Glutamatergic neuron (in vitro differentiated cells): ENCODE measurements around the gene RPS10. TPM values are rescaled to one million over a fixed set of nuclear protein-coding genes. Genes with fewer than 3 reads are reported as not detected.

Source experiments
- DNase-seq: peaks from one replicate; pipeline ENCODE4 v3.0.0; 2022
- H3K27ac Mint-ChIP-seq: one replicate; pipeline ENCODE4 v1.8.0; 2020; ENCODE audit warnings: mild to moderate bottlenecking, mixed read lengths, inconsistent platforms; ENCODE audit not compliant: unreplicated experiment
- H3K27me3 Mint-ChIP-seq: one replicate; pipeline ENCODE4 v1.8.0; 2020; ENCODE audit warnings: mild to moderate bottlenecking, moderate library complexity, mixed read lengths, inconsistent platforms; ENCODE audit not compliant: unreplicated experiment
- H3K36me3 Mint-ChIP-seq: one replicate; pipeline ENCODE4 v1.8.0; 2020; ENCODE audit warnings: mild to moderate bottlenecking, mixed read lengths, inconsistent platforms; ENCODE audit not compliant: unreplicated experiment
- H3K4me1 Mint-ChIP-seq: one replicate; pipeline ENCODE4 v1.8.0; 2020; ENCODE audit warnings: mild to moderate bottlenecking, low read depth, mixed read lengths, inconsistent platforms; ENCODE audit not compliant: unreplicated experiment
- H3K4me3 Mint-ChIP-seq: one replicate; pipeline ENCODE4 v1.8.0; 2020; ENCODE audit warnings: mild to moderate bottlenecking, mixed read lengths, inconsistent platforms; ENCODE audit not compliant: unreplicated experiment
- H3K9me3 Mint-ChIP-seq: one replicate; pipeline ENCODE4 v1.8.0; 2020; ENCODE audit warnings: mild to moderate bottlenecking, moderate library complexity, mixed read lengths, inconsistent platforms; ENCODE audit not compliant: unreplicated experiment
- total RNA-seq: library from RNA; stranded (reverse); fragmentation: NEBNext Ultra II Directional; extraction: Animal tissue kit (Norgen Biotek cat#: 25700); gene quantifications from one replicate; pipeline ENCODE4 v1.2.1, GENCODE V29; 2021; ENCODE audit not compliant: unreplicated experiment
- TF ChIP-seq, protein P1 (sequence below): fragments of 200-600 bp; sonication (generic); IDR thresholded peaks from one replicate; pipeline ENCODE4 v1.5.0; 2021; ENCODE audit not compliant: partially characterized antibody, unreplicated experiment

The RPS10 gene
- total RNA-seq, 1 donor from 2014 or later, result 643 TPM

DNA sequence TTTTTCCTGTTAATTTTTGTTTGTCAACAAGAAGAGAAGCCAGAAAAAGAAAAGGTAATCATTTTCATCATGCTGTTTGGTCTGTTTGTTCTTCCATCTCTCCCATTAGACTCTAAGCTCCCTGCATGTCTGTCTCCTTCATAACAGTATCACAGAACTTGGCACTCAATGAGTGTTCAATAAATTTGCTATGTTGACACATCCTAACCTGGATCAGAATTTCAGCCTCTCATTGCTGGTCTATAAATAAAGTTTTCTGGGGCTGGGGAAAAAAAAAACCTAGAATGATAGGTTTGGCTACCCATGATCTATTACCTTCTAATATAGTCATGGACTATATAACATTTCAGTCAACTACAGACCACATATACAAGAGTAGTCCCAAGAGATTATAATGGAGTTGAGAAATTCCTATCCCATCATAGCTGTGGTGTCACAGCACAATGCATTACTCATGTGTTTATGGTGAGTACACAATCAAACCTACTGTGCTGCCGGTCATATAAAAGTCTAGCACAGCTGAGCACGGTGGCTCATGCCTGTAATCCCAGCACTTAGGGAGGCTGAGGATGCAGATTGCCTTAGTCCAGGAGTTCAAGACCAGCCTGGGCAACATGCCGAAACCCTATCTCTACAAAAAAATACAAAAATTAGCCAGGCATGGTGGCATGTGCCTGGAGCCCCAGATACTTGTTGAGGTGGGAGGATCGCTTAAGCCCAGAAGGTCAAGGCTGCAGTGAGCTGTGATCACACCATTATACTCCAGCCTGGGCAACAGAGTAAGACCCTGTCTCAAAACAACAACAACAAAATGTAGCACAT is 39.3 kb downstream of the RPS10 start:
- H3K36me3 Mint-ChIP-seq, result no peaks in the 10 kb centered on the region
- H3K4me1 Mint-ChIP-seq, result peaks cover 15% of the 10 kb centered on the region
- peaks cover 2% of the 10 kb centered on the region for H3K27me3 Mint-ChIP-seq
- TF ChIP-seq, protein P1, sequence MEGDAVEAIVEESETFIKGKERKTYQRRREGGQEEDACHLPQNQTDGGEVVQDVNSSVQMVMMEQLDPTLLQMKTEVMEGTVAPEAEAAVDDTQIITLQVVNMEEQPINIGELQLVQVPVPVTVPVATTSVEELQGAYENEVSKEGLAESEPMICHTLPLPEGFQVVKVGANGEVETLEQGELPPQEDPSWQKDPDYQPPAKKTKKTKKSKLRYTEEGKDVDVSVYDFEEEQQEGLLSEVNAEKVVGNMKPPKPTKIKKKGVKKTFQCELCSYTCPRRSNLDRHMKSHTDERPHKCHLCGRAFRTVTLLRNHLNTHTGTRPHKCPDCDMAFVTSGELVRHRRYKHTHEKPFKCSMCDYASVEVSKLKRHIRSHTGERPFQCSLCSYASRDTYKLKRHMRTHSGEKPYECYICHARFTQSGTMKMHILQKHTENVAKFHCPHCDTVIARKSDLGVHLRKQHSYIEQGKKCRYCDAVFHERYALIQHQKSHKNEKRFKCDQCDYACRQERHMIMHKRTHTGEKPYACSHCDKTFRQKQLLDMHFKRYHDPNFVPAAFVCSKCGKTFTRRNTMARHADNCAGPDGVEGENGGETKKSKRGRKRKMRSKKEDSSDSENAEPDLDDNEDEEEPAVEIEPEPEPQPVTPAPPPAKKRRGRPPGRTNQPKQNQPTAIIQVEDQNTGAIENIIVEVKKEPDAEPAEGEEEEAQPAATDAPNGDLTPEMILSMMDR, result no peak
- H3K27ac Mint-ChIP-seq, result no peak overlapping the region
- no peak overlapping the region for H3K4me3 Mint-ChIP-seq
- H3K9me3 Mint-ChIP-seq, result no peaks in the 10 kb centered on the region
- no peak for DNase-seq

DNA sequence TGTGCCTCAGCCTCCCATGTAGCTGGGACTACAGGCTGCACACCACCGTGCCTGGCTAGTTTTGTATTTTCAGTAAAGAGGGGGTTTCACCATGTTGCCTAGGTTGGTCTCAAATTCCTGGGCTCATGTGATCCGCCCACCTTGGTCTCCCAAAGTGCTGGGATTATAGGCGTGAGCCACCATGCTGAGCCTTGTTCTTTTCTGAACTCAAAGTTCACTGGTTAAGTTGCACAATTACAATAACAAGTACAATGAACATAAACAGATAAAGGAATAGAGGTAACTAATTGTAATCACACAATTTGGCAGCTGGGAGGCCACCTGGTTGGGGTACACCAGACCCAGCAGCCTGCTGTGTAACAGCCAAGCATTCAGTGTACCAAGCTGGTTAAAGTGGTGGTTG is 40.1 kb downstream of the RPS10 start:
- no peak for DNase-seq
- TF ChIP-seq, protein P1, result no peak
- Mint-ChIP-seq H3K27ac (no peak overlapping the region), H3K4me1 (peaks cover 15% of the 10 kb centered on the region), H3K9me3 (no peaks in the 10 kb centered on the region), H3K4me3 (no peak overlapping the region), H3K27me3 (peaks cover 2% of the 10 kb centered on the region), H3K36me3 (no peaks in the 10 kb centered on the region)

DNA sequence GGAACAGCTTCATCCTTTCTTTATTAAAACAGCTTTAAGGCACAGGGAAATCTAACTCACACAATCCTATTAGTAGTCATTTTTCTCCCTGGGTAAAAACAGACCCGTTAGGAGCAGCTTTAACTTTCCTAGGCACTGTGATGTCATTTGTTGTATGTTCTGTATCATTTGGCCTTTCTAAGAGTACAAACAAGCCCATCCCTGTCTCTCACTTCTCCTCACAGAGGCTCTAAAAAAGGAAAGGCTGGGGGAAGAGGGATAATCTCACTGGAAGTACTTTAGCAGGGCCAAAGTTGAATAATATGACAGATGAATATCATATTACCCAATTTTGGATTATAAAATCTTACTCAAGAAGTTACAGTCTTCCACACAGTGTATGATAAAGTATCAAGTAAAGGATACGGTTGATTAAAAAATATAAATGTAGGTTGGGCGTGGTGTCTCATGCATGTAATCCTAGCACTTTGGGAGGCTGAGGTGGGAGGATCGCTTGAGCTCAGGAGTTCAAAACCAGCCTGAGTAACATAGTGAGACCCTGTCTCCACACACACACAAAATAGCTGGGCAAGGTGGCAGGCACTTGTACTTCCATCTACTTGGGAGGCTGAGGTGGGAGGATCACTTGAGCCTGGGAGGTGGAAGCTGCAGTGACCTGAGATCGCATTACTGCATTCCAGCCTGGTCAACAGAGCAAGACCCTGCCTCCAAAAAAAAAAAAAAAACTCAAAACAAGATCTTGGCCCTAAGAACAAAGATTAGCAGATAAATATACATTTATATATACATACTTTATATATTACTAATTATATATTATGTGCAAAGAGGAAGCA is 41.3 kb downstream of the RPS10 start:
- no peak for DNase-seq
- Mint-ChIP-seq H3K4me1 (peaks cover 15% of the 10 kb centered on the region), H3K4me3 (no peak overlapping the region), H3K27me3 (peaks cover 2% of the 10 kb centered on the region), H3K36me3 (no peaks in the 10 kb centered on the region), H3K9me3 (no peaks in the 10 kb centered on the region), H3K27ac (no peak overlapping the region)
- TF ChIP-seq, protein P1, result no peak

DNA sequence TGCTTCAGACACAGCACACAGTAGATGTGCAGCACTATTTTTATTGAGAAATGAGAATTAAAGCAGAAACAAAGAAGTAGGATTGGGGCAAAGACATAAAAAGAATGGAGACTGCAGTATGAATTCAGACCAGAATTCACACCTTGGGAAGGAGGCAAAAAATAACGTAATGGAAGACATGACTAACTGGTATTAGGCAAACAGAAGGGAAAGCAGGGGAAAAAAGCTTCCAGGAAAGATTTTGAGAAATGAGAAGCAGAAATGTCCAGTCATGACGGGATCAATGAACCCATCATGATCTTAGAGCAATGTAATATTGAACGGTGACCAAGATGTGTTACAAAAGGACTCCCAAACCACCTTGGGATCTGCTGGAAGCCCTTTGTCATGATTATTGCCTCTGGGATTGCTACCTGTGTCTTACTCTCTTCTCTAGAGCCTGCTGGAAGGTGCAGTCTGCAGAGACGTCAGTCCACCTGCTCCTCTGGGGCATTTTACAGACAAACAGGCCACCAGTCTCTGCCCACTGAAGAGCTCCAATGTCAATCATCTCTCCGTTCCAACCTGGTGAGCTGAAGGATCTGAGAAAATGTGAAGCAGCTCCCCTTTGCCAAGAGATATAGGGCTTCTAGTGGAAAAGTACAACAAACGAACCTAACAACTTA is 42.1 kb downstream of the RPS10 start:
- TF ChIP-seq, protein P1, result no peak
- Mint-ChIP-seq H3K36me3 (no peaks in the 10 kb centered on the region), H3K27ac (peak overlapping the region; percentile 7), H3K9me3 (no peaks in the 10 kb centered on the region), H3K4me3 (no peak overlapping the region), H3K27me3 (peaks cover 2% of the 10 kb centered on the region), H3K4me1 (peaks cover 14% of the 10 kb centered on the region)
- DNase-seq, result no peak
